GM18498 (cell line): ENCODE data around the gene MPPED1.

Experiments used
- ATAC-seq: cut with Tn5 transposase; IDR thresholded peaks from one replicate; pipeline ENCODE4 v1.9.1; 2021; ENCODE audit warnings: mild to moderate bottlenecking, moderate library complexity; ENCODE audit not compliant: unreplicated experiment

The MPPED1 gene

DNA sequence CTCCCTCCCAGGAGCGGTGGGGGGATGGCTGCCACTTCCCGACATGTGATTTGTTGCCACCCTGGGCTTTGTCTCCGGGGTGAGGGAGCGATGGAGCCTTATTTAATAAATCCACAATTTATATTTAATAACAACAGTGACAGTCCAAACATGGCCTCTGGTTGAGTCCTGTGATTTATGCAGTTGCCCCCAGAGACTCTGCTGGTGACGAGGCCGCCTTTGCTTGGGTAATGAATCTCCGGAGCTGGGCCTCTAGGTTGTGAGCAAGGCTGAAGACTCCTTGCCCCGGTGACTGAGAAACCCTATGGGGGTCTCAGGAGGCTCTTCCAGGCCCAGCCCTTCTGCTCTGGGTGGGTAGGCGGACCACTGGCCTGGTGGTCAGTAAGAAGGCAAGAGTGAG is 16.7 kb downstream of the MPPED1 start:
- ATAC-seq = no peak

DNA sequence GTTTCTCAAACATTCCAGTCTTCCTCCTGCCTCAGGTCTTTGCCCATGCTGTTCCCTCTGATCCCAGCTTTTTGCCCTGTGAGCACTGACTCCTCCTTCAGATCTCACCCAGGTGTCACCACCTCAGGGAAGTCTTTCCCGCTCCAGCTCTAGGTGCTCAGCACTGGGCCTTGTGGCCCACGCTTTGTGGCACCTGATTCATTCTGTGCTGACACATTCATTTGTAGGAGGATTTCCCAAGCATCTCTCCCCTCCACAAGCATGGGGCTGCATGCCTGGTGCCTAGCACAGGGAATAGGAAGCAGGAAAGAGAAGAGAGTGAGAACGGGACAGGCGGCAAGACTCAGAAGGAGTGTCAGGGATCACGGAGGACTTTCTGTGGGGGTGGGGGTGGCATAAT is 17.6 kb downstream of the MPPED1 start:
- no peak for ATAC-seq

GRCh38 chr22:43431808-43432554 is 20.2 kb downstream of the MPPED1 start:
- no peak for ATAC-seq

GRCh38 chr22:43432883-43433415 is 21.1 kb downstream of the MPPED1 start:
- ATAC-seq = no peak

- ATAC-seq = no peak
Measured at GRCh38 chr22:43433451-43434274, 21.8 kb downstream of the MPPED1 start.

DNA sequence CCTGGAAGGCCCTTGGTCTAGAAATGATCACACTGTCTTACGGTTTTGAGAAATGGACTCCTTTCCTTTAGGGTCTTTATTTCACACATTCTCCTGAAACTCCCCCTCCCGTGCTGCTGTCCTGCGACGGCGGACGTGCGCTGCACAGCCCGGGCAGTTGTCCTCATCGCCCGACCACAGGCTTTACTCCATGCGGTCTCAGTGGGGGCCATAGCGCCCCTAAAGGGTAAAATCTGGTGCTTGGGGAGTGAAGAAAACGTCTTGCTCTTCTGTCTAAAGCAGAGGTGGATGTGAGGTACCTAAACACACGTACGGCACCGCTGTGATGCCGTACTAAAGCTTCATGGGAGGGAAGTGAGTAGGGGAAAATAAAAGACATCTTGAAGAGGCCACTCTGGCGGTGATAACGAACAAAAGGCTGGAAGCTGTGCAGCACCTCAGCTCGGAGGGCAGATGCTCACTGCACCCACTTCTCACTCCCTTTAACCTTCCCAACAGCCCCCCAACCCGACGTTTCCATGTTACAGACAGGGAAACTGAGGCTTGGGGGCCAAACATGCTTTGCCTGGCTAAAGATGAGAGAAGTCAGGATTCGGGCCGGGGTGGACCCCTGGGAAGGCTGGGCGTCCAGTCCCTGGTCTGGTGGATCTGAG is 22.6 kb downstream of the MPPED1 start:
- ATAC-seq = no peak

GRCh38 chr22:43434928-43435311 is 23.1 kb downstream of the MPPED1 start:
- ATAC-seq = no peak

DNA sequence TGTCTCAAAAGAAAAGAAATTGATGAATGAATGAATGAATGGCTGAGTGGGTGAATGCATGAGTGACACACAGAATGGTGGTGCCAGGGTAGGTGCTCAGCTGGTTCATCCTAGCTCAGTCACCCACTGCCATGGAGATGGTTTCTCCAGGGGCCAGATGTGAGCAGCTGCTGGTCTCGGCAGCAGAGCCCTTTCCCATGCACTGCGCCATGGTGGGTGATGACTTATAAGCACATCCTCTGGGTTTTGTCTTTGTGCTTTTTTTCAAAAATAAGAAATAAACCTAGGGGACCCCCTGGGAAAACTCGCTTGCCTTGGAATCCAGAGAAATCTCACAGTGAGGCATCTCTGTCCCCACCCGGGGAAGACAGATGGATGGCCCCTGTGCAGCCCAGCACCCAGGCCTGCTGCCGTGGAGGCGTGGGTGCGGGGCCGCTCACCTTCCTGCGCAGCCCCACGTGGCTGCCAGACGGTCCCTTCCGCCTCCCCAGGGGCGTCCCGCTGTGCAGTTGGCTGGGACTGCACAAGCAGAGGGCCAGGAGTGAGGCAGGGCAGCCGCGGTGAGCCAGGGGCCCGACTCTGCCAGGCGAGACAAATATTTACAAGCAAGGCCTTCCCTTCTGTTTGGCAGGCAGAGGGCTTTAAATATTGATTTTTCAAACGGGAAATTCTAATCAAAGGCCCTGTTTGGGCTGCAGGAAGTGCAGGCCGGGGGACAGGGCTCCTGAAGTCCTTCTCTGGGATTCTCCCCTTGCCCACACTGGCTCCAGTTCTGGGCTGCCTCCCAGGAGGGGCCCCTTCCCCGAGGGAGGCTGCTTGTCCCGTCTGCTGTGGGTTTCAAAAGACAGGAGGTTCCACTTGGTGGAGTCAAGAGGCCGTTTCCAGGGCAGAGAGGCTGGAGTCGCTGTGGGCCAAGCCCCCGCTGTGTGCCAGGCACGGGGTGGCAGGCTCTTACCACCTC is 24.3 kb downstream of the MPPED1 start:
- ATAC-seq = no peak

GRCh38 chr22:43436868-43437267 is 25.1 kb downstream of the MPPED1 start:
- no peak for ATAC-seq

- ATAC-seq = no peak
Measured at GRCh38 chr22:43437871-43438475, 26.2 kb downstream of the MPPED1 start.

- ATAC-seq = no peak
Measured at GRCh38 chr22:43438666-43439347, 27.0 kb downstream of the MPPED1 start.

DNA sequence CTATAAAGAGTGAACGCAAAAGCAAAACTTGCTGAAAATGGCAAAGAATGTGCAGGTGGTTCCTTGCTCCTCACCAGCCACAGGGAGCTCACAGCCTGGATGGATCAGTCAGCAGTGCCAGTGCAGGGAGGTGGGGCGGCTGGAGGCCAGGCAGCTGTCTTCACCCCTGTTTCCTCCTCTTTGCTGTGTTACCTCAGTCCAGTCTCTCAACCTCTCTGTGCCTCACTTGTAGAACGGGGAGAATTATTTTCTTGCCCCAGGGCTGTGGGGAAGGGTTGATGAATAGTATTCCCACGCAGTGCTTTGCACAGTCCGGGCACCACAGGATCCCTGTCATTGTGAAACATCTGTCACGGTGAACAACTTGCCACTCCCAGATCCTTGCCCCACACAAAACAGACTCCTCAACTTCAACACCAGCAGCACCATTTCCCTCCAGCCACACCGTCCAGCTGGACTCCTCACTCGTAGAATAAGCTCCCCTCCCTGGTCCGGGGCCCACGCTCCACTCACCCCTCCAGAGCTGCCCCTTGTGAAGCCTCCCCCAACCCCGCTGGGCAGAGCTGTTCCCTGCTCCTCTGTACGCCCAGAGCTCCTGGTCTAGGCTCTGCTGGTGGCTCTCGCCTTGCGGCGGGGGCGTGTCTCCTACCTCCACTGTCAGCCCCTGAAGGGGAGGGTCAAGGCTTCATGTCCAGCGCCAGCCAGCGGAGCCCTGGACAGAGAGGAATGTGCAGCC is 27.7 kb downstream of the MPPED1 start:
- ATAC-seq = no peak

DNA sequence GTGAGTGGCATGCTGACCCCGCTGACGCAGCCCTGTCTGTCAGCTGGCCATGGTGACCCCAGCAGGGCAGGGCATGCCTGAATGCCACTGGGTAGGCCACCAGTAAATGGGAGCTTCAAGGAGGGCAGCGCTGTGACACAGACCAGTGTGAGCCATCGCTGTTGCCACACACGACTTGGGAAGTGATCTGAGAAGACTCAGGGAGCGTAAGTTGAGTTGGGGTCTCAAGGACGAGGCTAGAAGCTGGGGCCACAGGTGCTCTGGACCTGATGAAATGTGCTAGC is 28.2 kb downstream of the MPPED1 start:
- no peak for ATAC-seq

GRCh38 chr22:43440556-43440955 is 28.7 kb downstream of the MPPED1 start:
- ATAC-seq = no peak

DNA sequence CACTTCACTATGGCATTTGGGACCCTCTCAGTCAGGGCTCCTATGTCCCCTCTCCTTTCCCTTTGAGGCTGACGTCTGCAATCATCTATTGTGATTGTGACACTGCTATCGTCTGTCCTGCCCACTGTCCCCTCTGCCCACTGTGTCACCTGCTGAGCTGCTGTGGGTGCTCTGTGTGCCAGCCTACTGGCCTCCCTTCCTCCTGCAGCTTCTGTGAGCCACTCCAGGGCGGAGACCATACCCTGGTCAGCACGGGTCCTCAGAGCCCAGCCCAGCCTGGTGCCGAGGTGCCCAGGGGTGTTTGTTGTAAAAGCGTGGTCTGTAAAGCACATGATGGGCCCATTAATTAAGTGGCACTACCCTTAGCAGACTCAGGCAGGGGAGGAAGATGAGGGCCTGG is 29.4 kb downstream of the MPPED1 start:
- no peak for ATAC-seq

DNA sequence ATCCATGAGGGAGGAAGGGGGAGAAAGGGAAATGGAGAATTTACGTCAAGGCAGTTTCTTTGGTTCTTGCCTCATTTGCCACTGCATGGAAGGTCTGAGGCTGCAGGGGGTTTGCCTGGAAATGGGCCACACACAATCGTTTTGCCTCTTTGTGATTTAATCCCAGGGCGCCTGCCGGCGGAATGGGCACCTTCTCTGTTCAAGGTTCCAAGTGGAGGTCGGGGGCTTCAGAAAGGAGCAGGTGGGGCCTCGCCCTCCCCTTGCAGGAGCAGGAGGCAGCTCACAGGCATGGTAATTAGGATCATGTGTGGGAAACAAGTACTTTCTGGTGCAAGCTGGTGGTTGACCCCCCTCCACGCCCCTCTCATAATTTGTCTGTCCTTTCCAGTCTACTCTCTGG is 29.9 kb downstream of the MPPED1 start:
- no peak for ATAC-seq

GRCh38 chr22:43442386-43443151 is 30.8 kb downstream of the MPPED1 start:
- ATAC-seq = no peak

GRCh38 chr22:43443152-43443471 is 31.3 kb downstream of the MPPED1 start:
- no peak for ATAC-seq
